GM23248 (cell line): Measurements from ENCODE around the gene PLEKHA6. TPM values are rescaled to one million over a fixed set of nuclear protein-coding genes. Genes with fewer than 3 reads are reported as not detected.

ENCODE experiments used
- DNase-seq: peaks from one replicate; pipeline ENCODE4 v3.0.0-alpha.2; 2015
- H2AFZ ChIP-seq: fragments of 200-600 bp; sonication (generic); 2 replicates; pipeline ENCODE4 v1.6.1; 2016; ENCODE audit warnings: antibody characterized with exemption
- H3F3A ChIP-seq: fragments of 200-600 bp; sonication (generic); 2 replicates; pipeline ENCODE4 v1.6.1; 2016; ENCODE audit warnings: mild to moderate bottlenecking, antibody characterized with exemption, mixed run types; ENCODE audit not compliant: insufficient read depth
- H3K27ac ChIP-seq: fragments of 200-600 bp; sonication (generic); 2 replicates; pipeline ENCODE4 v1.5.1; 2016; ENCODE audit warnings: mild to moderate bottlenecking
- H3K27me3 ChIP-seq: fragments of 200-600 bp; sonication (generic); replicated peaks from 2 replicates; pipeline ENCODE4 v1.6.1; 2016; ENCODE audit warnings: mild to moderate bottlenecking; ENCODE audit not compliant: insufficient read depth
- H3K36me3 ChIP-seq: fragments of 200-600 bp; sonication (generic); 2 replicates; pipeline ENCODE4 v1.6.1; 2016; ENCODE audit warnings: low read depth, mild to moderate bottlenecking
- H3K4me1 ChIP-seq: fragments of 200-600 bp; sonication (generic); 2 replicates; pipeline ENCODE4 v1.6.1; 2016; ENCODE audit warnings: mild to moderate bottlenecking; ENCODE audit not compliant: insufficient read depth
- H3K4me2 ChIP-seq: fragments of 200-600 bp; sonication (generic); one replicate; pipeline ENCODE4 v1.6.1; 2016; ENCODE audit warnings: mild to moderate bottlenecking; ENCODE audit not compliant: unreplicated experiment
- H3K4me3 ChIP-seq: fragments of 200-600 bp; sonication (generic); 2 replicates; pipeline ENCODE4 v1.5.1; 2016; ENCODE audit warnings: mild to moderate bottlenecking
- H3K79me2 ChIP-seq: fragments of 200-600 bp; sonication (generic); 2 replicates; pipeline ENCODE4 v1.6.1; 2016; ENCODE audit warnings: mild to moderate bottlenecking; ENCODE audit not compliant: insufficient read depth
- H3K9ac ChIP-seq: fragments of 200-600 bp; sonication (generic); 2 replicates; pipeline ENCODE4 v1.6.1; 2016; ENCODE audit warnings: mild to moderate bottlenecking
- H3K9me2 ChIP-seq: fragments of 200-600 bp; sonication (generic); 2 replicates; pipeline ENCODE4 v1.6.1; 2016; ENCODE audit warnings: mixed run types, mild to moderate bottlenecking, moderate library complexity; ENCODE audit not compliant: insufficient read depth
- H3K9me3 ChIP-seq: fragments of 200-600 bp; sonication (generic); one replicate; pipeline ENCODE4 v1.6.1; 2017; ENCODE audit warnings: low read depth
- H4K20me1 ChIP-seq: fragments of 200-600 bp; sonication (generic); 2 replicates; pipeline ENCODE4 v1.6.0; 2016; ENCODE audit not compliant: insufficient read depth
- EZH2 ChIP-seq: fragments of 200-600 bp; sonication (generic); IDR thresholded peaks from 2 replicates; pipeline ENCODE4 v1.6.1; 2018; ENCODE audit warnings: antibody characterized with exemption, mild to moderate bottlenecking; ENCODE audit not compliant: insufficient read depth, poor library complexity, severe bottlenecking
- EZH2phosphoT487 ChIP-seq: fragments of 200-600 bp; sonication (generic); IDR thresholded peaks from 2 replicates; pipeline ENCODE4 v1.6.1; 2018; ENCODE audit warnings: antibody characterized with exemption, moderate library complexity, mild to moderate bottlenecking, low read depth; ENCODE audit not compliant: insufficient read depth
- WGBS, 2 experiments: methylation state at CpG; one replicate each; pipeline ENCODE4 v1.1.6; 2015 to 2017; ENCODE audit warnings: low lambda C conversion rate in 2 of 2, low coverage in 1 of 2; ENCODE audit errors: missing lambda C conversion rate in 2 of 2; 5-methylcytosine and 5-hydroxymethylcytosine counted together
- in situ Hi-C: fragments of 300-500 bp; cut with MboI; formaldehyde crosslinking; loops from 2 replicates; pipeline ENCODE4 v1.15.0; 2020
- polyA plus RNA-seq: library from polyadenylated mRNA; unstranded; fragments of >200 nt; fragmentation: Nextera tagmentation; extraction: Ambion mirVana; gene quantifications from 2 replicates; pipeline ENCODE4 v1.2.1, GENCODE V29; 2016
- total RNA-seq: library from RNA; depleted of rRNA; stranded (reverse); fragments of >200 nt; shearing (Covaris generic); gene quantifications from 2 replicates; pipeline ENCODE4 v1.2.3, GENCODE V29; 2014

PLEKHA6 gene
- total and polyA plus RNA-seq, 2 experiments from 2014 or later: 4.5 to 7.3 TPM

GRCh38 chr1:204366759-204367158 lies 7.0 kb upstream of the PLEKHA6 start:
- no peak overlapping the region for H3K27ac ChIP-seq
- H2AFZ ChIP-seq: no peak overlapping the region
- no peak overlapping the region for H3K9ac ChIP-seq
- H3F3A ChIP-seq: no peaks in the 10 kb centered on the region
- H4K20me1 ChIP-seq: no peaks in the 10 kb centered on the region
- 76 to 77% methylated on average over 7 of the region's 7 CpGs for WGBS, 2 experiments
- no peaks in the 10 kb centered on the region for H3K36me3 ChIP-seq
- no peak for TF ChIP-seq EZH2
- TF ChIP-seq EZH2phosphoT487: no peak
- H3K9me2 ChIP-seq: no peaks in the 10 kb centered on the region
- H3K4me2 ChIP-seq: no peak overlapping the region
- H3K27me3 ChIP-seq: 0 out of 2 replicates have a peak, but pooled peaks cover 4% of the 10 kb centered on the region
- no peaks in the 10 kb centered on the region for H3K9me3 ChIP-seq
- DNase-seq: no peak
- H3K79me2 ChIP-seq: no peaks in the 10 kb centered on the region
- H3K4me3 ChIP-seq: no peak overlapping the region
- peaks cover 4% of the 10 kb centered on the region; the same call in 1 of the 2 replicates for H3K4me1 ChIP-seq
- in situ Hi-C loops: loop anchor here (10.0 kb wide), 1 partner anchor 502 kb away; the partner anchor contains the start of gene SNRPE

GRCh38 chr1:204363335-204364114 lies 3.8 kb upstream of the PLEKHA6 start:
- Histone ChIP-seq H3K9ac (peak overlapping the region; percentile 65), H4K20me1 (no peaks in the 10 kb centered on the region), H3K9me2 (no peaks in the 10 kb centered on the region), H3K4me3 (peak overlapping the region; percentile 69), H3K79me2 (no peaks in the 10 kb centered on the region), H3K4me2 (peak overlapping the region; percentile 92), H3K27ac (no peak overlapping the region), H3F3A (no peaks in the 10 kb centered on the region), H3K4me1 (peaks cover 4% of the 10 kb centered on the region; the same call in 1 of the 2 replicates), H3K36me3 (no peaks in the 10 kb centered on the region), H3K27me3 (no peaks in the 10 kb centered on the region), H2AFZ (peak overlapping the region; percentile 95), H3K9me3 (no peaks in the 10 kb centered on the region)
- WGBS, 2 experiments: 1 to 2% methylated on average over 27 of the region's 27 CpGs
- no peak for TF ChIP-seq EZH2
- no peak for TF ChIP-seq EZH2phosphoT487
- in situ Hi-C loops: loop anchor here (5.0 to 10.0 kb wide), 2 partner anchors 196 to 499 kb away; partner anchors contain the start of genes REN and SNRPE
- peak; percentile 82 for DNase-seq

GRCh38 chr1:204362984-204363334 lies 3.2 kb upstream of the PLEKHA6 start:
- DNase-seq: no peak
- peak overlapping the region; percentile 95 for H2AFZ ChIP-seq
- no peaks in the 10 kb centered on the region for H3K9me3 ChIP-seq
- H3K36me3 ChIP-seq: no peaks in the 10 kb centered on the region
- no peaks in the 10 kb centered on the region for H3F3A ChIP-seq
- no peaks in the 10 kb centered on the region for H3K9me2 ChIP-seq
- no peaks in the 10 kb centered on the region for H3K79me2 ChIP-seq
- in situ Hi-C loops: loop anchor here (5.0 to 10.0 kb wide), 2 partner anchors 196 to 498 kb away; partner anchors contain the start of genes REN and SNRPE
- no peaks in the 10 kb centered on the region for H3K27me3 ChIP-seq
- 38 to 40% methylated on average over 11 of the region's 11 CpGs for WGBS, 2 experiments
- peak overlapping the region; percentile 69 for H3K4me3 ChIP-seq
- H4K20me1 ChIP-seq: no peaks in the 10 kb centered on the region
- peak overlapping the region; percentile 92 for H3K4me2 ChIP-seq
- no peak overlapping the region for H3K27ac ChIP-seq
- peaks cover 4% of the 10 kb centered on the region; the same call in 1 of the 2 replicates for H3K4me1 ChIP-seq
- TF ChIP-seq EZH2phosphoT487 (no peak), EZH2 (no peak)
- H3K9ac ChIP-seq: peak overlapping the region; percentile 65

GRCh38 chr1:204361781-204362180 lies 2.1 kb upstream of the PLEKHA6 start:
- no peaks in the 10 kb centered on the region for H3K9me3 ChIP-seq
- no peak overlapping the region for H3K4me3 ChIP-seq
- 77 to 84% methylated on average over 10 of the region's 10 CpGs for WGBS, 2 experiments
- no peaks in the 10 kb centered on the region for H3K9me2 ChIP-seq
- in situ Hi-C loops: loop anchor here (5.0 to 10.0 kb wide), 2 partner anchors 194 to 497 kb away; partner anchors contain the start of genes REN and SNRPE
- H3F3A ChIP-seq: no peaks in the 10 kb centered on the region
- no peak for TF ChIP-seq EZH2phosphoT487
- TF ChIP-seq EZH2: no peak
- no peaks in the 10 kb centered on the region for H3K36me3 ChIP-seq
- H3K27me3 ChIP-seq: no peaks in the 10 kb centered on the region
- H4K20me1 ChIP-seq: no peaks in the 10 kb centered on the region
- H3K4me2 ChIP-seq: no peak overlapping the region
- H2AFZ ChIP-seq: no peak overlapping the region
- H3K27ac ChIP-seq: no peak overlapping the region
- peaks cover 9% of the 10 kb centered on the region for H3K4me1 ChIP-seq
- no peak for DNase-seq
- H3K79me2 ChIP-seq: no peaks in the 10 kb centered on the region
- H3K9ac ChIP-seq: no peak overlapping the region
